Right lobe of liver (tissue), 4 donors: ENCODE results near the gene ASB14.
"Not testable (repeated sequence)": the region's sequence is repeated elsewhere in the genome, so short reads cannot be mapped to it uniquely, and the experiment has no call there.

Experiments
- CTCF ChIP-seq, 4 donors: fragments of 200-600 bp in 3 of 4; fragments of 450-650 bp in 1 of 4; IDR thresholded peaks; one replicate each; pipeline versions ENCODE4 v1.5.1 to v1.8.0; 2016 to 2022; ENCODE audit warnings: antibody characterized with exemption in 4 of 4, mild to moderate bottlenecking in 2 of 4
- POLR2A ChIP-seq: fragments of 450-650 bp; IDR thresholded peaks from one replicate; pipeline ENCODE4 v1.6.1; 2017; ENCODE audit warnings: antibody characterized with exemption, mild to moderate bottlenecking
- donor health status: DM: no; HTN: no; CAD: no.
- donor health status: DM: no; HTN: no; CAD: no.
- donor health status: DM: no; HTN: yes; CAD: no.

GRCh38 chr3:57303520-57303919, 11.0 kb upstream of the ASB14 start:
- not testable (repeated sequence) for TF ChIP-seq CTCF (IDR thresholded peaks at IDR 0.05); POLR2A
